ENCODE data around the gene TRAPPC6A. TPM values are rescaled to one million over a fixed set of nuclear protein-coding genes. Genes with fewer than 3 reads are reported as not detected.
A peak's percentile ranks its signal among the peaks of the same experiment; 100 is the strongest.

TRAPPC6A gene
- total and polyA plus RNA-seq, 5 donors: 15.2 to 26.5 (median 19.2) TPM

DNA sequence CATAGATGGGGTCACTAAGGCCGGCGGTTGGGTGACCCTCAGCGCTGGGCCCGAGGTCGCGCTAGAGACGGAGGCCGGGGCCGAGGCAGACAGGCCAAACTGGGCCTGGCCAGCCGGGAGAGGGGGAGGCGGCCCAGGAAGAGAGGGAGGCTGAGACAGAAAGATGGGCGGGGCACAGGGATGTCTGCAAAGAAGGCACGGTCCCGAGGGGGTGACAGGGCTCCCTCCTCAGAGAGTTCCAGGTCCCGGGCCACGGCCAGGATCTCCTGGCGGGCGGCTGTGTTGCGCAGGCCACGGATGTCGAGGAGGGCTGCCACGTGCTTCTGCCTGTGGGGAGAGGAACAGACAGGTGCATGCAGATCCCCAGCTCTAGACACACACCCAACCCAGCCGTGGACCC lies 35.0 kb upstream of the TRAPPC6A start:
- Histone ChIP-seq H3K4me3 (ENCODE audit: low read length) (no peak overlapping the region), H3K4me1 (ENCODE audit: control insufficient read depth, insufficient read depth, low read length) (peaks cover 2% of the 10 kb centered on the region), H3K9me3 (ENCODE audit: control insufficient read depth, low read length) (no peaks in the 10 kb centered on the region), H3K27ac (ENCODE audit: low read length) (no peak overlapping the region), H3K27me3 (ENCODE audit: control insufficient read depth, insufficient read depth) (no peaks in the 10 kb centered on the region)
- intact Hi-C loops (cut with DNase I): no loop called here
- WGBS: 74% methylated on average over 23 of the region's 23 CpGs
- DNase-seq (peak in 1 of 3 donors; percentile 46), ATAC-seq (no peak)

- Histone ChIP-seq H3K27me3 (ENCODE audit: control insufficient read depth, insufficient read depth) (no peaks in the 10 kb centered on the region), H3K4me3 (ENCODE audit: low read length) (no peak overlapping the region), H3K9me3 (ENCODE audit: control insufficient read depth, low read length) (no peaks in the 10 kb centered on the region), H3K27ac (ENCODE audit: low read length) (no peak overlapping the region), H3K4me1 (ENCODE audit: control insufficient read depth, insufficient read depth, low read length) (peaks cover 2% of the 10 kb centered on the region)
- DNase-seq: peak; percentile 77 to 90 (median 88)
- 32% methylated on average over 17 of the region's 17 CpGs for WGBS
- intact Hi-C loops (cut with DNase I): no loop called here
- peak; percentile 89 to 93 for ATAC-seq
These were observed 33.8 kb upstream of the TRAPPC6A start for GRCh38 chr19:45211751-45212381.

- WGBS: 97% methylated on average over 3 of the region's 3 CpGs
- Histone ChIP-seq H3K4me1 (ENCODE audit: control insufficient read depth, insufficient read depth, low read length) (no peaks in the 10 kb centered on the region), H3K9me3 (ENCODE audit: control insufficient read depth, low read length) (no peaks in the 10 kb centered on the region), H3K4me3 (ENCODE audit: low read length) (no peak overlapping the region), H3K27me3 (ENCODE audit: control insufficient read depth, insufficient read depth) (no peaks in the 10 kb centered on the region), H3K27ac (ENCODE audit: low read length) (no peak overlapping the region)
- ATAC-seq: no peak
- DNase-seq: no peak
- intact Hi-C loops (cut with DNase I): no loop called here
These were observed 28.3 kb upstream of the TRAPPC6A start for GRCh38 chr19:45206328-45206727.

DNA sequence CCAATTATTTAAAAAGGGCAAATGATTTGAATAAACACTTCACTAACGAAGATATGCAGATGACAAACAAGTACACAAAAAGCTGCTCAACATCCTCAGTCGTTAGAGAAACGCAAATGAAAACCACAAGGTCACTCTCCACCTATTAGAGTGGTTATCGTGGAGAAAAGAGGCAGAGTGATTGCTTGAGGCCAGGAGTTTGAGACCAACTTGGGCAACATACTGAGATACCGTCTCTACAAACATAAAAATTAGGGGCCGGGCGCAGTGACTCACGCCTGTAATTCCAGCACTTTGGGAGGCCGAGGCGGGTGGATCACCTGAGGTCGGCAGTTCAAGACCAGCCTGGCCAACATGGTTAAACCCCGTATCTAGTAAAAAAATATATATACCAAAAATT lies 27.8 kb upstream of the TRAPPC6A start:
- Histone ChIP-seq H3K27ac (ENCODE audit: low read length) (no peak overlapping the region), H3K4me3 (ENCODE audit: low read length) (no peak overlapping the region), H3K27me3 (ENCODE audit: control insufficient read depth, insufficient read depth) (no peaks in the 10 kb centered on the region), H3K9me3 (ENCODE audit: control insufficient read depth, low read length) (no peaks in the 10 kb centered on the region), H3K4me1 (ENCODE audit: control insufficient read depth, insufficient read depth, low read length) (no peaks in the 10 kb centered on the region)
- no peak for DNase-seq
- no peak for ATAC-seq
- WGBS: 86% methylated on average over 12 of the region's 12 CpGs
- intact Hi-C loops (cut with DNase I): no loop called here

- WGBS: 81% methylated on average over 6 of the region's 6 CpGs
- peak in 1 of 2 donors; percentile 64 for ATAC-seq
These were observed 24.6 kb upstream of the TRAPPC6A start for GRCh38 chr19:45202637-45203036.

GRCh38 chr19:45200568-45200967 lies 22.5 kb upstream of the TRAPPC6A start:
- Histone ChIP-seq H3K4me1 (ENCODE audit: control insufficient read depth, insufficient read depth, low read length) (no peaks in the 10 kb centered on the region), H3K4me3 (ENCODE audit: low read length) (no peak overlapping the region), H3K27me3 (ENCODE audit: control insufficient read depth, insufficient read depth) (no peaks in the 10 kb centered on the region), H3K27ac (ENCODE audit: low read length) (no peak overlapping the region), H3K9me3 (ENCODE audit: control insufficient read depth, low read length) (no peaks in the 10 kb centered on the region)
- DNase-seq (peak; percentile 47 to 66 (median 53)), ATAC-seq (peak; percentile 79 to 87)
- intact Hi-C loops (cut with DNase I): loop anchor here in 1 of 4 donors (5.0 kb wide), 1 partner anchor 137 kb away; no protein-coding TSS in a partner anchor
- WGBS: 38% methylated on average over 4 of the region's 4 CpGs

More at GRCh38 chr19:45202637-45203036, 24.6 kb upstream of the TRAPPC6A start:
- Histone ChIP-seq H3K9me3 (ENCODE audit: control insufficient read depth, low read length) (no peaks in the 10 kb centered on the region), H3K4me3 (ENCODE audit: low read length) (no peak overlapping the region), H3K4me1 (ENCODE audit: control insufficient read depth, insufficient read depth, low read length) (no peaks in the 10 kb centered on the region), H3K27me3 (ENCODE audit: control insufficient read depth, insufficient read depth) (no peaks in the 10 kb centered on the region), H3K27ac (ENCODE audit: low read length) (no peak overlapping the region)
- no peak for DNase-seq
- intact Hi-C loops (cut with DNase I): loop anchor here in 1 of 4 donors (5.0 kb wide), 1 partner anchor 135 kb away; no protein-coding TSS in a partner anchor

- ATAC-seq (no peak), DNase-seq (no peak)
- 90% methylated on average over 6 of the region's 6 CpGs for WGBS
- intact Hi-C loops (cut with DNase I): loop anchor here in 2 of 4 donors (10.0 kb wide), 1 partner anchor 49 kb away; the partner anchor contains the start of gene EXOC3L2 (in 2 of the 2)
- Histone ChIP-seq H3K4me1 (ENCODE audit: control insufficient read depth, insufficient read depth, low read length) (no peaks in the 10 kb centered on the region), H3K27ac (ENCODE audit: low read length) (no peak overlapping the region), H3K4me3 (ENCODE audit: low read length) (no peak overlapping the region), H3K9me3 (ENCODE audit: control insufficient read depth, low read length) (no peaks in the 10 kb centered on the region), H3K27me3 (ENCODE audit: control insufficient read depth, insufficient read depth) (no peaks in the 10 kb centered on the region)
These were observed 17.7 kb upstream of the TRAPPC6A start for GRCh38 chr19:45195764-45196163.

DNA sequence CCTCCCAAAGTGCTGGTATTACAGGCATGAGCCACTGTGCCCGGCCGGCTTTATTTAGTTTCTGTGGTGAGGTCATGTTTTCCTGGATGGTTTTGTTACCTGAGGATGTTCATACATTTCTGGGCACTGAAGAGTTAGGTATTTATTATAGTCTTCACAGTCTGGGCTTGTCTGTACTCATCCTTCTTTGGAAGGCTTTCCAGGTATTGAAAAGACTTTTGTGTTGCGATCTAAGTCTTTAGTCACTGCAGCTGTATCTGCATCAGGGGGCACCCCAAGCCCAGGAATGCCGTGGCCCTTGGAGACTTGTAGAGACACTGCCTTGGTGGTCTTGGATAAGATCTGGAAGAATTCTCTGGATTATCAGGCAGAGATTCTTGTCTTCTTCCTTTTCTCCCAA lies 13.3 kb upstream of the TRAPPC6A start:
- intact Hi-C loops (cut with DNase I): loop anchor here in 2 of 4 donors (10.0 kb wide), 1 partner anchor 53 kb away; the partner anchor contains the start of gene EXOC3L2 (in 2 of the 2)
- 91% methylated on average over 4 of the region's 4 CpGs for WGBS
- H3K9me3 ChIP-seq (ENCODE audit: control insufficient read depth, low read length): no peaks in the 10 kb centered on the region
- ATAC-seq (no peak), DNase-seq (peak in 1 of 3 donors; percentile 3)
- no peak overlapping the region for H3K4me3 ChIP-seq (ENCODE audit: low read length)
- H3K27me3 ChIP-seq (ENCODE audit: control insufficient read depth, insufficient read depth): no peaks in the 10 kb centered on the region
- no peaks in the 10 kb centered on the region for H3K4me1 ChIP-seq (ENCODE audit: control insufficient read depth, insufficient read depth, low read length)
- H3K27ac ChIP-seq (ENCODE audit: low read length): no peak overlapping the region

DNA sequence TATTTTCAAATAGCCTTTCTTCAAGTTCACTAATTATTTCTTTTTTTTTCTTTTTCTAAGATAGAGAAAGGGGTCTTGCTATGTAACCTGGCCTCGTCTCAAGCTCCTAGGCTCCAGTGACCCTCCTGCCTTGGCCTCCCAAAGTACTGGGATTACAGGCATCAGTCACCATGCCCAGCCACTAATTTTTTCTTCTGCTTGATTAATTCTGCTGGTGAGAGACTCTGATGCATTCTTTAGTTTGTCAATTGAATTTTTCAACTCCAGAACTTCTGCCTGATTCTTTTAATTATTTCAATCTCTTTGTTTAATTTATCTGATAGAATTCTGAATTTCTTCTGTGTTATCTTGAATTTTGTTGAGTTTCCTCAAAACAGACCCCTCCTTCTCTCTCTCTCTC lies 11.9 kb upstream of the TRAPPC6A start:
- DNase-seq (no peak), ATAC-seq (no peak)
- intact Hi-C loops (cut with DNase I): loop anchor here in 2 of 4 donors (10.0 kb wide), 1 partner anchor 55 kb away; the partner anchor contains the start of gene EXOC3L2 (in 2 of the 2)
- WGBS: 89% methylated on average over 1 of the region's 1 CpG
- no peak overlapping the region for H3K27ac ChIP-seq (ENCODE audit: low read length)
- no peak overlapping the region for H3K4me3 ChIP-seq (ENCODE audit: low read length)
- no peaks in the 10 kb centered on the region for H3K4me1 ChIP-seq (ENCODE audit: control insufficient read depth, insufficient read depth, low read length)
- H3K27me3 ChIP-seq (ENCODE audit: control insufficient read depth, insufficient read depth): no peaks in the 10 kb centered on the region
- no peaks in the 10 kb centered on the region for H3K9me3 ChIP-seq (ENCODE audit: control insufficient read depth, low read length)

- Histone ChIP-seq H3K4me3 (ENCODE audit: low read length) (no peak overlapping the region), H3K9me3 (ENCODE audit: control insufficient read depth, low read length) (no peaks in the 10 kb centered on the region), H3K4me1 (ENCODE audit: control insufficient read depth, insufficient read depth, low read length) (no peaks in the 10 kb centered on the region), H3K27ac (ENCODE audit: low read length) (no peak overlapping the region), H3K27me3 (ENCODE audit: control insufficient read depth, insufficient read depth) (no peaks in the 10 kb centered on the region)
- DNase-seq (no peak), ATAC-seq (peak in 1 of 2 donors; percentile 39)
- intact Hi-C loops (cut with DNase I): no loop called here
- whole genome bisulfite sequencing: 39% methylated on average over 12 of the region's 12 CpGs
These were observed 9.5 kb upstream of the TRAPPC6A start for GRCh38 chr19:45187421-45188100.
